NCI-H146 (cell line): ENCODE data around the gene RAD51B.
"Not testable (repeated sequence)": the region's sequence is repeated elsewhere in the genome, so short reads cannot be mapped to it uniquely, and the experiment has no call there.

Experiments used
- DNase-seq: peaks from one replicate; lab custom pipeline; 2025; lab: John Stamatoyannopoulos, UW

The RAD51B gene

DNA sequence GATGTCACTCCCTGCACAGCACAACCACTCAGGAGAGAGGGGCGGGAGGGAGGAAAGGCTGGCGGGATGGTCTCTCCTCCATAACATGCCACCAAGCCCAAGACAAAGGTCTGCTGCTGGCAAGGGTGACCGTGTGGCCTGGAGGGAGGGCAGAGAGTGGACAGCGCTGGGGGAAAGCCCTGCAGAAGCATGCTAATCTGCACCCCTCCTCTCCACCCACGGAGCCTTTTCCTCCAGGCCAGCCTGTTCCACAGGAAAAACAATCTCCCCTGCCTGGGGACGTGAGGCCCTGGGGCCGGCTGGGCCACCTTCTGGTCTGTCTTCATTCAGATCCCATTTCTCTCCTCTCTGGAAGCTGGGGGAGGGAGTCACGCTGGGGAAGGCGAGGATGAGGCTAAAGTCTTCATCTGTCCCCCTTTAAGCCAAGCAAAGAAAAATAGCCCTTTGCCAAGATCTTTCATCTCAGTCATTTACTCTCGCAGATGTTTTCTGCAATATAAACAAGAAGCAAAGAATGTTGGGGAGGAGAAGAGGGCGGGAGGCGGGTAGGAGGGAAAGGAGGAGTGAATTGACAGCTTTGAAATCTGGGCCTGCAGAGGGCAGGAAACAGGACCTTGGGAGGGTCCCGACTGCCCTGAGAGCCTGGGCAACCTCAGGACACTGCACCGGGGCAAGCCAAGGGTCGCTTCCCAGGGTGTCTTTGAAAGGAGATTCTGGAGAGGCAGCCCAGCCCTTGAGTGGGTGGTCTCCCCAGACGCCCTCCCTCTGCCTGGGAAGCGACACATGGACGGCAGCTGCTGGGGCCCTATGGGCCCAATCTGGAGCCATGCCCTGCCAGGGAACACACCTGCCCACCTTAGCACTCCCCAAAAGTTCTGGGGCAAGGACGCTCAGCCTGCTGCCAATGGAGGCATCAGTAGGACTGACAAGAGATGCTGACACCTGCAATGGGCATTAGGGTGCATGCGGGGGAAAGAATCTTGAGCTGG, 839.7 kb downstream of the RAD51B start:
- DNase-seq, result no peak

DNA sequence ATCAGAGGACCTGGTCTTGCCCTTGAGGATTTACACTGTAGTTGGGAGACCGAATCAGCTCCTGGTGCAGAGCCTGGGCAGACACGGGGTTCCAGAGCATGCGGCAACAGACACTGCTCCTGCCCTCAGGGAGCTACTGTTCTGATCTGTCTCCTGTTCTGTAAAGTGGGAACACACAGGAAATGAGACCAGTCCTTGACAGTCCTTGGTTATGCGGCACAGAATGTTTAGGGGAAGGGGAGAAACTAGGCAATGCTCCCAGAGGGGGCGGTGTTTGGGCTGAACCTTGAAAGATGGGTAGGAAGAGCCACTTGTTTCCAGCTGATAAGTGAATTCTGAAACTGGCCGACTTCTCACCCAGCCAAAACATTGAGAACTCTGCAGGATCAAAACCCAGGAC, 840.9 kb downstream of the RAD51B start:
- no peak for DNase-seq

DNA sequence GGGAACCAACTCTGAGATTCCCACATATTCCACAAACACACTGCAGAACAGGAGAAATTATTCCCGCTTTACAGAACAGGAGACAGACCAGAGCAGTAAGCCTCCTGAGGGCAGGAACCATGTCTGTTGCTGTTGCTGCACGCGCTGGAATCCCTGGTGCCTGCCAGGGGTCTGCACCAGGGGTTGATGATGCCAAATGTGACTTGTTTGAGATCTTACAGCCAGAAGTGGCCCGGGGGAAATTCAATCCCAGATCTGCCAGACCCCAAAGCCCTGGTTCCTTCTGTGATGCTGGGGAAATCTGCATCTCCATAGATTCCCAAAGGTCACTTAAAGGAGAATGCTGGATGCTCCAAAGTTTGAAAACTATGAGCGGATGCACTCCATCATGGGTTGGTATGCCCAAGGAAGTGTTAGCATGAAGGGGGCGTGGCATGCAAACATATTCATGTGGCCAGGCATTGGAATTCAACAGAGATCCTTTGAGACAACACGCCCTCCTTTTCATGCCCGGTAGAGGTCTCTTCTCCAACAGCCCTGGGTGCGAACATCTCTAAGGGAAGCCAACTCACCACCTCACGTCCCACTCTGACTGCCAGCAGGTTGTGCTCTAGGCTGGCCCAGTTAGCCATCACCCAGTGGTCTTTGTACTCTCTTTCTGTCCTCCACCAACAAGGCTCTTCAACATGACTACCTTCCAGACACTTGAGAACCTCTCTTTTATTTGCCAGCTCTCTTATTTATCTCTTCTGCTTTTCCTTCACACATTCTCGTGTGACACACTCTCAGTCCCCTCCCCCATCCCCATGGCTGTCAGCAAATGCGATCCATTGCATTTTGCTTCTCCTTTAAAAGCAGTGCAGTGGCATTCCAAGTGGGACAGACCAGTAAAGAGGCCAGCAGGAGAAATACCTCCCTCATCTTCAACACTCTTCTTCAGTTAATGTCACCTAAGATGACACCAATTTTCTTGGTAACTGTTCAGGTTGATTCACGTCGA, 841.9 kb downstream of the RAD51B start:
- DNase-seq, result no peak

DNA sequence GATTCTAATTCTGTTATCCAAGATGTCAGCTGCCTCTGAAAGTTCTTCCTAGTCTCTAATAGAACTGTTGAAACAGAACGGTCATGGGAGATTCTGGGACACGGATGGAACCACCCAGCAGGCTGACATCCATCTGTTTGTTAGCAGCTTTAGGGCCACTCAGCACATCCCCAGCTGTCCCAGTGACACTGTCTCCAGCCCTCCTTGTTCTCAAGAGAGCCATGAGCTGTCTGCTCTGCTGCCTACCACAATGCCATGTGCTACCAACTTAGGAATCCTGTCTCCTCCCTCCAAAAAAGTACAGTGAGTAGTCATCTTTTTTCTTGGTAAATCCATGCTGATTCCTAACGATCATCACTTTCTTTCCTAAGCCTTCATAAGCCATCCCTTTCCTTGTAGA, 842.8 kb downstream of the RAD51B start:
- no peak for DNase-seq

DNA sequence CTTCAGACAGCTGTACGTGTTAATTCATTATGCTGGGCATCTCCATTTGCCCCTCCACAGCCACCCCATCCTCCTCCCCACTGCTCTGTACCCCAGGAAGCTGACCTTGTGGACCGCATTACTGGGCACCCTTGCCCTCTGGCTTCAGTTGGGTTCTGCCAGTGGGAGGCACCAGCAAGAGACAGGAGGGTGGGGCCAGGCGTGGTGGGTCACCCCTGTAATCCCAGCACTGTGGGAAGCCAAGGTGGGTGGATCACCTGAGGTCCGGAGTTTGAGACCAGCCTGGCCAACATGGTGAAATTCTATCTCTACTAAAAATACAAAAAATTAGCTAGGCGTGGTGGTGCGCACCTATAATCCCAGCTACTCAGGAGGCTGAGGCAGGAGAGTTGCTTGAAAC, 843.2 kb downstream of the RAD51B start:
- not testable (repeated sequence) for DNase-seq

DNA sequence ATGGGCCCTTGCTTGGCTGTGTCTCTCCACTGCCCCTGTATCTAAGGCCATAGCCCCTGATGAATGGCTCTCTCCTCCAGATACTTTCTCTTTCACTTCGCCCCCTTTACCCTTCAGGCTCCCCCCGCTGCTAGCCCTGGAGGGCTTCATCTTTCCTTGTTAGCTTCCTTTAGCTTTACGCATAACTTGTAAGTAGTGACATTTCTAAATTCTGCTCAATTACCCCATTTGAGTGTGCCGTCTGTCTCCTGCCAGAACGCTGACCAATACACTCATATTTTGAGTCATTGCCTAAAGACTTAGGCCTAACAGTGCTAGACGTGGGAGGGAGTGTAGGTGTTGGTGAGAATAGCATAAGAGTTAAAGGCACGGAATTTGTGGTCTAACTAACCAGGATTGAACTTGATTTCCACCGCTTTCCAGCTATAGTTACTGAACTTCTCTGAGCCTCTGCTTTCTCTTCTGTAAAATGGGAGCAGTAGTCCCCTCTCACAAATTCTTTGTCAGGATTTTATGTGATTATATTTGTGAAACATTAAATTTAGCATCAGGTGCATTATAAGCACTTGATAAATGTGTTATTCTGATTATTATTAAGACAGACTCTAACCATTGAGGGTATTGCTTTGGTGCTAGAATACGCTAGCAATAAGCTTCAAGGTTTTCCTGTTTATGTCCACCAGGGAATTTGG, 844.0 kb downstream of the RAD51B start:
- no peak for DNase-seq

DNA sequence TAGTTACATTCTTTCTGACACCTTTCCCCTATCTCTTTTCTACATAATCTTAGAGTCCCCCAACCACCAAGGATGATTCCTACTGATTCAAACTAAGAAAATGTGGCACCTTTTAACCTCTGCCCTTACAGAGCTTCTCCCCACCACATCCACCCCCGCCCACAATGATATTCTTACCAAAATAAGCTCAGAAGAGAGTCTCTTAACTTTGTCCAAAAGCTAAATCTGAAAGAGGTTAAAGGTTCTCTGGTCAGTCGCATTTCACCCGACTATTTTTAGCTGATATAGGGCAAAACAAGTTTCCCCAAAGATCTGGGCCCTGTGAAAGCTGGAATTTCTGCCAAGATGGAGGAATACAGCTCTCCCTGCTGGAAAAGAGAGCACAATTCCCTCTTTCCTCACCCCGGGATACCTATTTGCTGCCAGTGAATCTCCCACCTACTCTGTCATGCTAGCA, 844.7 kb downstream of the RAD51B start:
- no peak for DNase-seq

DNA sequence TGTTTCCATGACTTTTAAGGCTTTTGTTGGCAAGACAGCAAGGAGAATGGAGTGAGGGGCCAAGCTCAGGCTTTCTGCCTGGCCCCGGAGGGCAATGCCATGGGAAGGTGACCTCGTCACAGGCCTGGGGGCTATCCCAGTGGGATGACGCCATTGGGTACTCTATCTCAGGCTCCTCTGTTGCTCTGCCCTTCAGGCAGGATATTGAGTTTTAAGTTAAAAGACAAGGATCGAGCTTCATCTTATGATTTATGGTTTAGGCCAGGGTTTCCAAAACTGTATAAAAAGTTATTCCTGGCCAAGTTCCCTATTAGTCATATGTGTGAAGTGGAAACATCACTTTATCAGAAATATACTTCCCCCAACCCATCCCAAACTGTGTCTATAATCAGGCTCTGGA, 845.6 kb downstream of the RAD51B start:
- DNase-seq, result no peak

DNA sequence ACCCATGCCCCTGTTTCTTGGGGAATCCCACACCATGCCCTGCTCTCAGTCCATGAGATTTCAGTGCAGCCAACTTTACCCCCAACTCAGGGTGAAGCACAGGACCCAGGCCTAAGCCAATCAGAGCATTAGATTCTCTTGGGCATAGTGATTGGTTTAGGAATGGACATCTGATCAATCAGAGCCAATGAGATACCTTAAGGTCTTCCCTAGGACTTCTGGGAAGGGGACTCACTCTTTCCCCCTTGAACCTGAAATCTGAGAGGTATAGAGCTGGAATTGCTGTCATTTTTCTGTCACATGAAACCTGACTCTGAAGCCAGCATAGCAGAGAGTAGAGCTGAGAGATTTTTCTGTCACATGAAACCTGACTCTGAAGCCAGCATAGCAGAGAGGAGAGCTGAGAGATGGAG, 846.2 kb downstream of the RAD51B start:
- no peak for DNase-seq

DNA sequence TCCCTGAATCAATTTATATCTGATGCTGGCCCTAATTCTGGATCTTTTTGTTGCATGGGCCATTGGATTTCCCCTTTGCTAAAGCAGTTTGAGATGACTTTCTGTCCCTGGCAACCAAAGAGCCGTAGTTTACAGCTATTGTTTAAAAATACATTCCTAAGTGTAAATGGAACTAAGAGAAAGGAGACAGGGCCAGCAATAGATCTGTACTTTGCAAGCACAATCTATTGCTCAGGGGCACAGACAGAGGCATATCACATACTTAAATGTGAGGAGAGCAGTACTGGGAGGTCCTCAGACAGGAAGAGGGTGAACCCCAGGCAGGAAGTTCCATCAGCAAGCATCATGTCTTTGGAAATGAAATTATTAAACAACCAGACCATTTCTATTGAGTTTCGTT, 846.7 kb downstream of the RAD51B start:
- DNase-seq, result no peak

DNA sequence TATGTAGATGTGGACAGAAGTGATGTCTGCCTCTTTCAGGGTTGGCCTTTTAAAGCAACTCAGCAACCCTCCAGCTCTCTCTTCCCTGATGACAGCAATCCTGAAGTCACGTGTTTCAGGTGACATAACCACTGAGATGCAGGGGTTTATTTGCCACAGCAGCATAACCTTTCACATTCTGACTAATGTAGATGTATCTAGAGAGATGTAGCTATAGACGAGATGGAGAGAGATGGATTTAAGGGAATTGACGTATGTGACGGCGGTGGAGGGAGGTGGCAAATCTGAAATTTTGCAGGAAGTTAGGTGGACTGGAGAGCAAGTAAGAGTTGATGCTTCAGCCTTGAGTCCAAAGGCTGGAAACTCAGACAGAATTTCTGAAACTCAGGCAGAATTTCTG, 847.3 kb downstream of the RAD51B start:
- DNase-seq, result no peak

DNA sequence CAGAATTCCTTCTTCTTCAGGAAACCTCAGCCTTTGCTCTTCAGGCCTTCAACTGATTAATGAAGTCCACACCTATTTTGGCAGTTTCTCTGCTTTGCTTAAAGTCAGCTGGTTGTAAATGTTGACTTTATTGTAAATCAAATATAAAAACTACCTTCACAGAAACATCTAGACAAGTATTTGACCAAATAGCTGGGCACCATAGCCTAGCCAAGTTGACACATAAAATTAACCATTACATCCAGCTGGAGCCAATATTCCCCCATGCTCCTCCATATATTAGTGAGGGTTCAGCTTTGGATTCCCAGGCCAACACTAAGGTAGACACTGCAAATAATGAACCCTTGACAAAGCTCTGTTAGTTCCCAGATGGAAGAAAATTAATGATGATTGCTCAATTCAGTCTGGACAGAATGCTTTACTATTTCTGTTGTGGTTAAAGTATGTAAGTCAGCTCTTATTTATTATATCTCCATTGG, 847.8 kb downstream of the RAD51B start:
- no peak for DNase-seq

DNA sequence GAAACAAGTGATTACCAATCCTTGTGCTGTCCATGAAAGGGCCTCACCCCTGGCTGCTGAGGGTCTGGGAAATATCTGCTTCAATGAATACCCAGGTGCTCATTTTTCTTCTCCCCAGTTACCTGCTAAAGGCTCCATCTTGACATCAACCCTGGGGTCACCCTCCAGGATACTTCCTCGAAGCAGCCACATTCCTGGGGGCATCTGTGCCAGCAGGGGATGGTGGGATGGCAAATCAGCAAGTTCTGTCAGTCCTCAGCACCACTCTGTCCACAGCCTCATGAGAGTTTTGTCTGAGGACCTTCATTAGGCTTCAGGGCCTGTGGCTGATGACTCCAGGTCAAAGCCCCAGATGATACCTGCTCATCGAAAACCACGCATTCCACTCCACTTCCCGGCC, 848.4 kb downstream of the RAD51B start:
- DNase-seq, result no peak

DNA sequence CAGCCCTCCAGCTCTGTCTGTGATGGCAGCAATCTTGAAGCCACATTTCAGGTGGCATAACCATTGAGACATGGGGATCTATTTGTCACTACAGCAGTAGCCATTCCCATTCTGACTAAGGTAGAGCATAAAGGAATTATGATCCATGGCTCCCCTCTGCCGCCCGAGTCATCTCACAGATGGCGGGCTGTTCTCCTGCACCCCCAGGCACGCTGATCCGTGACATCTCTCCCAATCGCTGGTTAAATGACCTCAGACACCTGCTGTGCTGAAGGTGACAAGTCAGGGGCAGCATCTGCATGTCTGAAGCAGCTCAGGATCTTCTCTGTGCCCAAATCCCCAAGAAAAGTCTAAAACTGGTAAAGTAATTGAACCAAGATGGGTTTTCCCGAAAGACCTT, 849.0 kb downstream of the RAD51B start:
- DNase-seq, result no peak

DNA sequence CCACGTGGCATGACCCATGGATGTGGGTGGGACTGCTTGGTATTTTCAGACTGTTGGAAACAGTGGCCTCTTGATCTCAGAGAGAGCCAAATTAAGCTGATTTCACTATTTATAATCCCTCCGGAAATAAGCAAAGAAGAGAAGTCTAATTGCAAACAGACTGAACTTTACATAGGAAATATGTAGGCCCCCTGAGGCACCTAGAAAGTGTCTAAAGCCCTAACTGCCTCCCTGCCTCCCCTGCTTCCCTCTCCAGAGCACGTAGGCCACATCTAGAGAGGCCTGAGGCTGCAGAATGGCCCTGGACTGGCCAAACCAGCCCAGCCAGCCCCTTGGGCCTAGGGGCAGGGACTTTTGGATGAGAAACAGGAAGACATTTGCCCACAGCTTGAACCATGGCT, 849.5 kb downstream of the RAD51B start:
- DNase-seq, result no peak

DNA sequence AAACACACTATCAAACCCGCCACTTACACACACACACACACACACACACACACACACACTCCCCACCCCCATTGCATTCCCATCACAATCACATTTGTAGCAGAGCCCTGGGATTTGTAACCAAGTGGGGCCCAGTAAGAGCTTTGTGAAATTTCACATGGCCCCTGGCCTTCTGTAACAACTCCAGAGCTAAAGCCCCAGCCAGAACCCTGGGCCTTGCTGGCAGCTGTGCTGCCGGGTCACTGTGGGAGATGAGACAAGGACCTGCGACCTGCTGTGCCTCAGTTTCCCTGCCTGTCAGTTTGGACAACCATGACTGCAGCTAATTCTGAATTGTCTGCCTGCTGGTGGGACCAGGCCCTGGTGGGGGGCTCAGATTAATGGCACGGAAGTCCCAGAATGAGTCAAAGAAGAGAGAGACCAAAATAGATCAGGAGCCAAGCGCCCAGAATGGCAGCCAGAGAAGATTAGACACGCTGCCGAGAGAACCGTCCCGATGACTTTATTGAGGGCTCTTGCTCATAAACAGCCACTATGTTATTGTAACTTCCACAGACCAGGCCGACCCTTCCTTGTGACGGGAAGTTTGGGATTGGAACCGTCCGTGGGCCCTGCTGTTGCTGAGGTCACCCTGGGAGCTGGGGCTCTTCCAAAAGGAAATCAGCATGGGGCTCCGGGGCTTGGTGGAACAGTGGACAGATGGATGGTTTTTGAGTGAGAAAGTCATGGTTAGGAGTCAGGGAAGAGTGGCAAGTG, 850.2 kb downstream of the RAD51B start:
- no peak for DNase-seq

DNA sequence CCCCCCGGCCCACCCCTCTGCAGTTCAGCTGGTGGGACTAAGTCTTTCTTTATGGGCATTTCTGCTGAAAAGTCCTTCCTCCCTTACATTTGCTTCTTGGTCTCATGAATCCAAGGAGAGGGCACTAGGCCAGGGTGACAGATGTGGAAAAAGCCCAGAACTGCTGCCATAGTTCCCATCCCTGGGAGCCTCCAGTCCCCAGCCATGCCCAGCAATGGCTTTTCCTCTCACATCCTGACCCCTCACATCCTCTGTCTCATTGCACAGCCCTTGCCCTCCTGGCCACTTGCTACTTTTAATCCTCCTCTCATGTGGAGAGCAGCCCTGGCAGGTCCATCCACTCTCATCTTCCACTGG, 850.8 kb downstream of the RAD51B start:
- no peak for DNase-seq

DNA sequence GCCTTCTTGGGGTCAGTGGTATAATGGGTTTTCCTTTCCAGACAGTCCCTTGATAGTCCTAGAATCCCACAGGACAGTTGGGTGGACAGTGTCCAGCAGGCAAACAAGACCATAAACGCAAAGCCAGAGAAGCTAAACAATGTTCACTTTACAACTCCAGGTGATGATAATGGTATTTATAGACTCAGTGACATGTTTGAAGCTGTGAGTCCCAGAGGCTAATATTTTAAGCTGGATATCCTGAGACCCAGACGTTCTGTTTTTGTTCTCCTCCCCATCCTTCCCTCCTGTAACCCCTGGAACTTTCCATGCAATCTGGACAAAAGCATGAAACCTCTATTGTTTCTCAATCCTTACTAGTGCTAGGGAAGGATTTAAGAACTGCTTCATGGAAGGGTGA, 852.3 kb downstream of the RAD51B start:
- no peak for DNase-seq

DNA sequence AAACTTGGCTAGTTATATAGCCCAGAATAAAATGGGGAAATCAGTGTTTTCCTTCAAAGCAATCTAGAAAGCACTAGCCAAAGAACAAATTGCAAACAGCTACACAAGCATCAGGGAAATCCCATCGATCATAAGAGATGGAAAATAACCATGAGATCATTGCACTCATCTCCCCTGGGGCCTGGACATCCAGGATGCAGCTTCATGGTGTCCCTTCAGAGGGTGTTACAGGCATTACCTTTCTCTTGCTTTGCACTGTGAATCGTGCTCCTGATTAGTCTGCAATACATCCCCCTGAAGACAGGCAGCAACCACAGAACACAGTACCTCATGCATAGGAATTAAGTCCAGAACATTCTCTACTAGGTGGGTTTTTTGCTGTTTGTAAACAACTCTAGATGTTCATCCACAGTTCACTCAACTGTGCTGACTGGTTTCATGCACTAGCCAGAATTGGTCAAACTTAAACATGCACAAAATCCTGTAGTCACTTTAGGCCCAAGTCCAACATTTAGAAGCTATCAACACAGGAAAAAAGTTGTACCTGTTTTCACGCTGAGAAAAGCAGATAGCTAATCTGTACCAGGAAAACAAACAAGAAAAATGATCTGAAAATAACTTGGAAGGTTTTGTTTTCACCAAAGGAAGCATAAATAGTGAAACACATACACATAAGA, 853.2 kb downstream of the RAD51B start:
- no peak for DNase-seq

DNA sequence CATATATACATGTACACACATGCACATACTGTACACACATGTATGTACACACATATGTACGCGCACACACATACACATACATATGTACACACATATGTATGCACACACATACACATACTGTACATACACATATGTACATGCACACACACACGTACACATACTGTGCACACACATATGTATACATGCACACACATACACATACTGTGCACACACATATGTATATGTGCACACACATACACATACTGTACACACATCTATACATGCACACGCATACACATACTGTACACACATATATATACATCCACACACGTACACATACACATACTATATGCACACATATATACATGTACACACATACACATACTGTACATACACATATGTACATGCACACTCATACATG, 853.9 kb downstream of the RAD51B start:
- DNase-seq, result no peak
